ENCODE data around the gene MTHFD2. TPM values are rescaled to one million over a fixed set of nuclear protein-coding genes. Genes with fewer than 3 reads are reported as not detected.

MTHFD2 gene
- polyA plus RNA-seq, 3 donors: 24.1 to 39.4 (median 38.5) TPM

GRCh38 chr2:74232426-74232825 lies 34.0 kb downstream of the MTHFD2 start:
- WGBS (ENCODE audit: insufficient coverage): 98% methylated on average over 5 of the region's 6 CpGs
- H3K27me3 ChIP-seq (ENCODE audit: control insufficient read depth in 2 of 2, insufficient read depth in 2 of 2, low read length in 2 of 2): no peaks in the 10 kb centered on the region
- H3K4me3 ChIP-seq (replicated peaks in 1 of 3; ENCODE audit: low read depth in 2 of 3, low read length in 3 of 3): no peak overlapping the region
- H3K79me2 ChIP-seq (ENCODE audit: insufficient read depth, low read length): no peaks in the 10 kb centered on the region
- Mint-ChIP-seq H3K27ac (peak overlapping the region in 1 of 7 donors; percentile 72), H3K27me3 (ENCODE audit: low read depth in 3 of 3) (peaks cover 0 to 5% (median 3%) of the 10 kb centered on the region in 3 donors), H3K4me1 (peaks cover 1% of the 10 kb centered on the region), H3K9me3 (peaks cover 0 to 2% (median 0%) of the 10 kb centered on the region in 7 donors), H3K4me3 (no peak overlapping the region), H3K36me3 (no peaks in the 10 kb centered on the region)
- H3K4me2 ChIP-seq (replicated peaks; ENCODE audit: extremely low read depth, low read length, poor library complexity, severe bottlenecking): no peak overlapping the region
- no peak overlapping the region for H2AFZ ChIP-seq (ENCODE audit: insufficient read depth, low read depth, low read length, poor library complexity, severe bottlenecking)
- H3K9ac ChIP-seq (ENCODE audit: insufficient read depth, low read length, poor library complexity, severe bottlenecking): no peak overlapping the region
- H3K9me3 ChIP-seq (replicated peaks in 1 of 2; ENCODE audit: control insufficient read depth in 1 of 2, insufficient read depth in 1 of 2, low read length in 2 of 2): no peaks in the 10 kb centered on the region
- H4K20me1 ChIP-seq (ENCODE audit: insufficient read depth, low read length): no peaks in the 10 kb centered on the region
- intact Hi-C loops (cut with micrococcal nuclease): no loop called here
- H3K27ac ChIP-seq (ENCODE audit: low read depth in 1 of 2, low read length in 2 of 2): no peak overlapping the region
- no peak for DNase-seq
- no peaks in the 10 kb centered on the region for H3K36me3 ChIP-seq (replicated peaks in 1 of 2; ENCODE audit: control insufficient read depth in 1 of 2, insufficient read depth in 2 of 2, low read length in 2 of 2)
- TF ChIP-seq CTCF (IDR thresholded peaks at IDR 0.05): no peak
- no peaks in the 10 kb centered on the region for H3K4me1 ChIP-seq (ENCODE audit: control insufficient read depth in 1 of 2, insufficient read depth in 2 of 2, low read length in 2 of 2)

GRCh38 chr2:74233648-74234047 lies 35.2 kb downstream of the MTHFD2 start:
- TF ChIP-seq CTCF (IDR thresholded peaks at IDR 0.05): no peak
- Histone ChIP-seq H3K4me3 (replicated peaks in 1 of 3; ENCODE audit: low read depth in 2 of 3, low read length in 3 of 3) (no peak overlapping the region), H3K27ac (ENCODE audit: low read depth in 1 of 2, low read length in 2 of 2) (no peak overlapping the region), H3K9ac (ENCODE audit: insufficient read depth, low read length, poor library complexity, severe bottlenecking) (no peak overlapping the region), H3K79me2 (ENCODE audit: insufficient read depth, low read length) (no peaks in the 10 kb centered on the region), H3K36me3 (replicated peaks in 1 of 2; ENCODE audit: control insufficient read depth in 1 of 2, insufficient read depth in 2 of 2, low read length in 2 of 2) (no peaks in the 10 kb centered on the region), H3K27me3 (ENCODE audit: control insufficient read depth in 2 of 2, insufficient read depth in 2 of 2, low read length in 2 of 2) (no peaks in the 10 kb centered on the region), H2AFZ (ENCODE audit: insufficient read depth, low read depth, low read length, poor library complexity, severe bottlenecking) (no peak overlapping the region), H3K4me1 (ENCODE audit: control insufficient read depth in 1 of 2, insufficient read depth in 2 of 2, low read length in 2 of 2) (no peaks in the 10 kb centered on the region), H3K4me2 (replicated peaks; ENCODE audit: extremely low read depth, low read length, poor library complexity, severe bottlenecking) (no peak overlapping the region), H4K20me1 (ENCODE audit: insufficient read depth, low read length) (no peaks in the 10 kb centered on the region), H3K9me3 (replicated peaks in 1 of 2; ENCODE audit: control insufficient read depth in 1 of 2, insufficient read depth in 1 of 2, low read length in 2 of 2) (no peaks in the 10 kb centered on the region)
- H3K9me3 Mint-ChIP-seq: peaks cover 0 to 2% (median 0%) of the 10 kb centered on the region in 7 donors
- H3K4me3 Mint-ChIP-seq: no peak overlapping the region
- H3K27ac Mint-ChIP-seq: no peak overlapping the region
- peaks cover 1% of the 10 kb centered on the region for H3K4me1 Mint-ChIP-seq
- H3K27me3 Mint-ChIP-seq (ENCODE audit: low read depth in 3 of 3): peaks cover 1 to 5% (median 2%) of the 10 kb centered on the region in 3 donors
- no peaks in the 10 kb centered on the region for H3K36me3 Mint-ChIP-seq
- intact Hi-C loops (cut with micrococcal nuclease): no loop called here
- DNase-seq: no peak
